ENCODE results near the gene DFFB.
"Not testable (repeated sequence)": the region's sequence is repeated elsewhere in the genome, so short reads cannot be mapped to it uniquely, and the experiment has no call there.

DFFB gene

GRCh38 chr1:3915551-3916121, 58.4 kb downstream of the DFFB start:
- H3K27ac ChIP-seq (replicated peaks): no peak overlapping the region
- no peak overlapping the region for H3K4me3 ChIP-seq (replicated peaks; ENCODE audit: insufficient read depth, low read length)
- TF ChIP-seq POLR2AphosphoS5 (IDR thresholded peaks at IDR 0.05; ENCODE audit: low read depth) (no peak), GABPA (IDR thresholded peaks at IDR 0.05; ENCODE audit: low read depth) (no peak), SPI1 (IDR thresholded peaks at IDR 0.05; ENCODE audit: borderline replicate concordance, low read depth) (no peak)
- TF ChIP-seq, protein P1, sequence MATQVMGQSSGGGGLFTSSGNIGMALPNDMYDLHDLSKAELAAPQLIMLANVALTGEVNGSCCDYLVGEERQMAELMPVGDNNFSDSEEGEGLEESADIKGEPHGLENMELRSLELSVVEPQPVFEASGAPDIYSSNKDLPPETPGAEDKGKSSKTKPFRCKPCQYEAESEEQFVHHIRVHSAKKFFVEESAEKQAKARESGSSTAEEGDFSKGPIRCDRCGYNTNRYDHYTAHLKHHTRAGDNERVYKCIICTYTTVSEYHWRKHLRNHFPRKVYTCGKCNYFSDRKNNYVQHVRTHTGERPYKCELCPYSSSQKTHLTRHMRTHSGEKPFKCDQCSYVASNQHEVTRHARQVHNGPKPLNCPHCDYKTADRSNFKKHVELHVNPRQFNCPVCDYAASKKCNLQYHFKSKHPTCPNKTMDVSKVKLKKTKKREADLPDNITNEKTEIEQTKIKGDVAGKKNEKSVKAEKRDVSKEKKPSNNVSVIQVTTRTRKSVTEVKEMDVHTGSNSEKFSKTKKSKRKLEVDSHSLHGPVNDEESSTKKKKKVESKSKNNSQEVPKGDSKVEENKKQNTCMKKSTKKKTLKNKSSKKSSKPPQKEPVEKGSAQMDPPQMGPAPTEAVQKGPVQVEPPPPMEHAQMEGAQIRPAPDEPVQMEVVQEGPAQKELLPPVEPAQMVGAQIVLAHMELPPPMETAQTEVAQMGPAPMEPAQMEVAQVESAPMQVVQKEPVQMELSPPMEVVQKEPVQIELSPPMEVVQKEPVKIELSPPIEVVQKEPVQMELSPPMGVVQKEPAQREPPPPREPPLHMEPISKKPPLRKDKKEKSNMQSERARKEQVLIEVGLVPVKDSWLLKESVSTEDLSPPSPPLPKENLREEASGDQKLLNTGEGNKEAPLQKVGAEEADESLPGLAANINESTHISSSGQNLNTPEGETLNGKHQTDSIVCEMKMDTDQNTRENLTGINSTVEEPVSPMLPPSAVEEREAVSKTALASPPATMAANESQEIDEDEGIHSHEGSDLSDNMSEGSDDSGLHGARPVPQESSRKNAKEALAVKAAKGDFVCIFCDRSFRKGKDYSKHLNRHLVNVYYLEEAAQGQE (IDR thresholded peaks at IDR 0.05; ENCODE audit: insufficient replicate concordance, low read depth): no peak
- TF ChIP-seq, protein P2, sequence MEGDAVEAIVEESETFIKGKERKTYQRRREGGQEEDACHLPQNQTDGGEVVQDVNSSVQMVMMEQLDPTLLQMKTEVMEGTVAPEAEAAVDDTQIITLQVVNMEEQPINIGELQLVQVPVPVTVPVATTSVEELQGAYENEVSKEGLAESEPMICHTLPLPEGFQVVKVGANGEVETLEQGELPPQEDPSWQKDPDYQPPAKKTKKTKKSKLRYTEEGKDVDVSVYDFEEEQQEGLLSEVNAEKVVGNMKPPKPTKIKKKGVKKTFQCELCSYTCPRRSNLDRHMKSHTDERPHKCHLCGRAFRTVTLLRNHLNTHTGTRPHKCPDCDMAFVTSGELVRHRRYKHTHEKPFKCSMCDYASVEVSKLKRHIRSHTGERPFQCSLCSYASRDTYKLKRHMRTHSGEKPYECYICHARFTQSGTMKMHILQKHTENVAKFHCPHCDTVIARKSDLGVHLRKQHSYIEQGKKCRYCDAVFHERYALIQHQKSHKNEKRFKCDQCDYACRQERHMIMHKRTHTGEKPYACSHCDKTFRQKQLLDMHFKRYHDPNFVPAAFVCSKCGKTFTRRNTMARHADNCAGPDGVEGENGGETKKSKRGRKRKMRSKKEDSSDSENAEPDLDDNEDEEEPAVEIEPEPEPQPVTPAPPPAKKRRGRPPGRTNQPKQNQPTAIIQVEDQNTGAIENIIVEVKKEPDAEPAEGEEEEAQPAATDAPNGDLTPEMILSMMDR (IDR thresholded peaks at IDR 0.05; ENCODE audit: insufficient read depth, low read length): no peak
- H3K27me3 ChIP-seq (ENCODE audit: insufficient read depth, poor library complexity, severe bottlenecking): no peaks in the 10 kb centered on the region
- no peak for DNase-seq (ENCODE audit: low read depth in 1 of 2, low spot score in 1 of 2)

GRCh38 chr1:3917761-3918160, 60.5 kb downstream of the DFFB start:
- Histone ChIP-seq H3K4me3 (replicated peaks; ENCODE audit: insufficient read depth, low read length) (no peak overlapping the region), H3K27me3 (ENCODE audit: insufficient read depth, poor library complexity, severe bottlenecking) (no peaks in the 10 kb centered on the region), H3K27ac (replicated peaks) (no peak overlapping the region)
- no peak for DNase-seq (ENCODE audit: low read depth in 1 of 2, low spot score in 1 of 2)
- TF ChIP-seq, protein P2 (IDR thresholded peaks at IDR 0.05; ENCODE audit: insufficient read depth, low read length): no peak
- TF ChIP-seq SPI1 (IDR thresholded peaks at IDR 0.05; ENCODE audit: borderline replicate concordance, low read depth) (no peak), POLR2AphosphoS5 (IDR thresholded peaks at IDR 0.05; ENCODE audit: low read depth) (no peak), GABPA (IDR thresholded peaks at IDR 0.05; ENCODE audit: low read depth) (no peak)
- TF ChIP-seq, protein P1 (IDR thresholded peaks at IDR 0.05; ENCODE audit: insufficient replicate concordance, low read depth): no peak

DNA sequence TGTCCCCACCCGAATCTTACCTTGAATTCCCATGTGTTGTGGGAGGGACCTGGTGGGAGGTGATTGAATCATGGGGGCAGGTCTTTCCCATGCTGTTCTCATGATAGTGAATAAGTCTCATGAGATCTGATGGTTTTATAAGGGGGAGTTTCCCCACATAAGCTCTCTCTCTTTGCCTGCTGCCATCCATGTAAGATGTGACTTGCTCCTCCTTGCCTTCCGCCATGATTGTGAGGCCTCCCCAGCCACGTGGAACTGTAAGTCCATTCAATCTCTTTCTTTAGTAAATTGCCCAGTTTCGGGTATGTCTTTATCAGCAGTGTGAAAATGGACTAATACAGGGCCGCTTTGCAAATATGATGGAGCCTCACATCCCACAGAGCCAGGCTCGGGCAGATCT, 61.1 kb downstream of the DFFB start:
- not testable (repeated sequence) for H3K4me3 ChIP-seq (replicated peaks; ENCODE audit: insufficient read depth, low read length); DNase-seq (ENCODE audit: low read depth in 1 of 2, low spot score in 1 of 2); H3K27me3 ChIP-seq (ENCODE audit: insufficient read depth, poor library complexity, severe bottlenecking); H3K27ac ChIP-seq (replicated peaks)

GRCh38 chr1:3918966-3919611, 61.8 kb downstream of the DFFB start:
- H3K27me3 ChIP-seq (ENCODE audit: insufficient read depth, poor library complexity, severe bottlenecking): no peaks in the 10 kb centered on the region
- no peak for DNase-seq (ENCODE audit: low read depth in 1 of 2, low spot score in 1 of 2)
- TF ChIP-seq POLR2AphosphoS5 (IDR thresholded peaks at IDR 0.05; ENCODE audit: low read depth) (no peak), GABPA (IDR thresholded peaks at IDR 0.05; ENCODE audit: low read depth) (no peak), SPI1 (IDR thresholded peaks at IDR 0.05; ENCODE audit: borderline replicate concordance, low read depth) (no peak)
- TF ChIP-seq, protein P1 (IDR thresholded peaks at IDR 0.05; ENCODE audit: insufficient replicate concordance, low read depth): no peak
- TF ChIP-seq, protein P2 (IDR thresholded peaks at IDR 0.05; ENCODE audit: insufficient read depth, low read length): no peak
- H3K4me3 ChIP-seq (replicated peaks; ENCODE audit: insufficient read depth, low read length): no peak overlapping the region
- H3K27ac ChIP-seq (replicated peaks): no peak overlapping the region
